ENCODE measurements around the gene FHL1.
"Not testable (repeated sequence)": the region's sequence is repeated elsewhere in the genome, so short reads cannot be mapped to it uniquely, and the experiment has no call there.

Gene FHL1

DNA sequence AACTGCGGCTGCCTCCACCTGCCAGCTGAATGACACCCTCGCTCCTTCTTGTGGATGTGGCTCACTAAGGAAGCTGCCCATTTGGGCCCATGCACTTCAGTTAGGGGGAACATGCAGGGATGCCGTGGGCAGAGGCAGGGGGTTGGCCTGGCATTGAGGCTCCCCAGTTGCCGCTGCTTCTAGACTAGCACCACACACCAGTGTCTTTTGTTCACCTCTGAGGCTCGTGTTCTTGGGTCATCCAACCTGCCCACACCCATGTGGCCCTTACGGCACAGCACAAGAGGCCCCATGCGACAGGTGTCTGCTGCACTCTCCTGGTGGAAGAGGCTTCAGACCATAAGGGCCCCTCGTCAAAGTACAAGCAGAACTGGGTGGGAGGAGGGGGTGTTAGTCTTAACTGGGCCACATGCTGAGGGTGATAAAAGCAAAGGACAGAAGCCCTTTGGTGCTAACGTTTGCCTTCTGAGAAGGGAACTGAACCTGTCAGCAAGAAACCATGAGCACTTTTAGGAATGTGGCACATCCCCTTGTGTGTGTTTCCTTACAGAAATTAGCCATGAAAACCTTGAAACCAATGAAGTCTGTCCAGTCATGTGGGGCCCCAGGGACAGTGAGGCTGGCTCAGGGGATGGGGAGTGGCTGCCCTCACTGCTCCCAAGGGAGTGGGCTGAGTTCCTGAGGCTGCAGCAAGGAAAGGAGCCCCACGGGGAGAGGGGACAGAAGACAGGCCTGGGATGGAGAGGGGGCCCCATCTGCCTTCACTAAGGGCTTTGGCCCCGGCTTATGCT, 64.6 kb downstream of the FHL1 start:
- no peak for DNase-seq

DNA sequence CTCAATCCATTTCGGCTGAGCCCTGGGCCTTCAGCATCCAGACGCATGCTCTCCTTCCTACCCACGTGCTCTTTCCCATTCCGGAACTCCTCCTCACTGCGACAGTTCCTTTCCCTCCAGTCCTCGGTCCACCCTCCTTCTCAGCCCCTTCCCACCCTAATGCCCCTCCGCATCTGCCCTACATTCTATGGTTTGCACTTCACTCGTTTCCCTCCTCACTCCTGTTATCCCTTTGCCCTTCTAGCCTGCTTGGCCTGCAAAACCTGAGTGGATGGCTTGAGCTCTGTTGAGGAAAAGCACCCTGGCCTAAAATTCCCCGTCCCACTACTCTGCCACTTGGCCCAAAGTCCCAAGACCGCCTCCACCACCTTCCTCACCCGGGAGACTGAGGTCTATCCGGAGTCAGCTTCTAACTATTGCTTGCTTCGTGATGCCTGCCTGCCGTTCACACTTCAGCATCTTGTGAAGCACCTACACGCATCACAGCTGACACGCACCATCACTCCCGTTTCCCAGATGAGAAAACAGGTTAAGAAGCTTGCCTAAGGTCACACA, 65.3 kb downstream of the FHL1 start:
- DNase-seq: no peak

DNA sequence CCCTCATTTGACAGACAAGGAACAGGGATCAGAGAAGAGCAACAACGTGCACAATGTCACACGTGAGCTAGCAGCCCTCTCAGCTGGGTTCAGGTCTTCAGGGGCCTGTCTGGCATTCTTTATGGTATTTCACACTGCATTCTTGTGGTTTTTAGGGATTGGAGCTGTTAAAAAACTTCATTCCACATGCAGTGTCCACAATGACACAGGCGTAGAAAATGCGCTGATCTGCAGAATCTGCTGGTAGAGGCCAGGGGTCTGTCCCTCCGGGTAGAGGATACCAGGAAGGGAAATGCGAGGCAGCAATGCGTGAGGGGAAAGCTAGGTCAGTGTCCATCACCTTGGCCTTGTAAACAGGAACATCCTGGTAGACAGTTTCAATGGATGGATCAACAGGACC, 67.2 kb downstream of the FHL1 start:
- no peak for DNase-seq

DNA sequence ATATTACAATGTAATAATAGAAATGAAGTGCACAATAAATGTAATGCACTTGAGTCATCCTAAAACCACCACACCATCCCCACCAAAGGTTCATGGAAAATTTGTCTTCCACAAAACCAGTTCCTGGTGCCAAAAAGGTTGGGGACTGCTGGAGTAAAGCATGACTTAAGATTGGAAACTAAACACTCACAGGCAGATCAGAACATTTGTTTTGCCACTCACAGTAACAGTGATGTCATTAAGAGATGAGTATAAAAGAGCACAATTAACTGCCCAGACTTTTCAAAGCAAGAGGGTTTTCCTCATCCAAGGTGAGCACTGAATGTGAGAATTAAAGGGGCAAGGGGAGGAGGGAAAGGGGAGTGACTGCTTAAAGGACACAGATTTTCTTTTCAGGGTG, 68.2 kb downstream of the FHL1 start:
- DNase-seq: no peak

DNA sequence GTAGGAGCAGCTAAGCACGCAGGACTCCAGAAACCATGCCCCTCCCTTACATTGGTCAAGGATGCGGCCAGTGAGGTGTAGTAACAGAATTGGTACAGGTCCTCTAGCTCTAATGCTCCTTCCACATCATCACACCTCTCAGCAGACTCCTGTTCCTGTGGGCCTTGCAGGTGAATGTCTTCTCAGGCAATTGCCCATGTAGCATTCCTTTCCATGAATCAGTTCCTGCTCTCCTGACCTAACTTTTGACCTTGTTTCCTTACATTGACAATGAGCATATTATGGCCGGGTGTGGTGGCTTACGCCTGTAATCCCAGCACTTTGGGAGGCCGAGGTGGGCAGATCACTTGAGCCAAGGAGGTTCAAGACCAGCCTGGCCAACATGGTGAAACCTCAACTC, 72.6 kb downstream of the FHL1 start:
- DNase-seq: no peak

DNA sequence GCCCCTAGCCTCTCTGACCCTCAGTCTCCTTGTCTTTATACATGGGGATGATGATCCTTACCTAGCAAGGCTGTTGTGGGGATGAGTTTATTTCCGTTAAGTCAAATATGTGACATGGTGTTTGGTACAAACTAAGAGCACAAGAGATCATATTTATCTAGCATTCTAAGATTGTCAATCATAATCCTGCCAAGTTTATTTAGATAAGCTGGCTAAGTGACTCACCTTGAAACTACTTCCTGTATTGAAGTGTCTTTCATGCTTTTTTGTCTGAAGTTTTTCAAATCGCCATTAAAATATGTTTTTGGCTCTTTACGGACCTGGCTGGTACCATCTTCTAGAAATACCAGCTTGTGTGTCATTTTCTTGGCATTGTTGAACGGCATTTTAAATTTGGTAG, 73.2 kb downstream of the FHL1 start:
- no peak for DNase-seq

DNA sequence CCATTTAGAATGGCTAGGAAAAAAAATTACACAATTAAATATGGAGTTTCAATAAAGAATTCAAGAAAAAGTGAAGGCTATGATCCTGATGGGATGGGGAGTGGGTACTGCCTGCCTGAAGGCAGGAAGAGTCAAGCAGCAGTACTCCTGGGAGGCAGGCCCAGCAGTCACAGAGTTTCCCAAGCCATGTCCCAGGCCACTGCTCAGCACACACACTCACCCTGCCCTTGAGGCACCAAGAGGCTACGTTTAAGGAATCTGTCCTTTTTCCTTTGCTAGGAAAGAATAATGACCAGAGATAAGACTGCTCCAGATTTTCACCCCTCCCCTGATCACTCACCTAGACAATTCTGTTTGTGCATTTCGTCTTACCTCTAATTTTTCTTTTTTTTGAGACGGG, 73.6 kb downstream of the FHL1 start:
- DNase-seq: no peak

DNA sequence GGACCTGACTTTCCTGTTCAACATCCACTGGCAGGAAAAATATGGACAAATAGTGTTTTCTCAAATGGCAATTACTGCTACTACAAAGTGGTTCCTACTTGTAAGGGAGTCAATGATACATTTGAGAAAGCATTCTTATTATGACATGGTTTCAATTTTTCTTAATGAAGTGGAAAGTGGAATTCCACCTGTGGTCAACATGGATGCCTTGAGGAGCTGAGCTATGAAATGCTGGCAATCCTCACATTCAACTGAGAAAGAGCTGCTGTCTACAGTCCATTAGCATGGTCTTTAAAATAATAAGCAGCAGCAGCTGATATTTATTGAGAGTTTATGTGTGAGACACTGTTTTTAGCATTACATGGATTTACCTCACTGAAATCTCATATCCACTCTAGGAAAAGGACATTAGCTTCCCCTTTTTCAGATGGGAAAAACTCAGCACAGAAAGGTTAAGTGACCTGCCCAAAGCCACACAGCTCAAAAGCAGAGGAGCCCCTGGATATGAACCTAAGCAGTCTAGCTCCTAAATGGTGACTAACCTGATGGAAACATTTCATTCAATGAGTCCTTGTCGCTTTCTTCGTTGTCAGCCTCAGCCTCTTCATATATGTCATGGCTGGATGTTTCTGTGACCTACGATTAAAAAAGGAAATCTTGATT, 74.6 kb downstream of the FHL1 start:
- no peak for DNase-seq

DNA sequence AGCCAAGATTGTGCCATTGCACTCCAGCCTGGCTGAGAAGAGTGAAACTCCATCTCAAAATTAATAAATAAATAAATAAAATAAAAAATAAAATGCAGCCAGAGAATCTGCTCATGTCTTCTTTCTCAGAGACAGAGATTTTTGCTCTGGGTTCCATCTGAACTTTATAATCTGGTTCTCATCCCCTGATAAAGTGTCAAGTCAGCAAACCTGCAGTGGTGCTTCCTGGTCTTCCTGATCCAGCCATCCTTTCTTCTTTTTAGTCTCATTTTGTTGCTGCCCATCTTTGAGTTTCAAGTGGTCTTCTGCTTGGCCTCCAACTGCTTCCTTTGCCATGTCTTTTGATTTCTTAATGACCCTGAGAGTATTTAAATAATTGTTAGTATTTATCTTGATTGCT, 79.7 kb downstream of the FHL1 start:
- no peak for DNase-seq

DNA sequence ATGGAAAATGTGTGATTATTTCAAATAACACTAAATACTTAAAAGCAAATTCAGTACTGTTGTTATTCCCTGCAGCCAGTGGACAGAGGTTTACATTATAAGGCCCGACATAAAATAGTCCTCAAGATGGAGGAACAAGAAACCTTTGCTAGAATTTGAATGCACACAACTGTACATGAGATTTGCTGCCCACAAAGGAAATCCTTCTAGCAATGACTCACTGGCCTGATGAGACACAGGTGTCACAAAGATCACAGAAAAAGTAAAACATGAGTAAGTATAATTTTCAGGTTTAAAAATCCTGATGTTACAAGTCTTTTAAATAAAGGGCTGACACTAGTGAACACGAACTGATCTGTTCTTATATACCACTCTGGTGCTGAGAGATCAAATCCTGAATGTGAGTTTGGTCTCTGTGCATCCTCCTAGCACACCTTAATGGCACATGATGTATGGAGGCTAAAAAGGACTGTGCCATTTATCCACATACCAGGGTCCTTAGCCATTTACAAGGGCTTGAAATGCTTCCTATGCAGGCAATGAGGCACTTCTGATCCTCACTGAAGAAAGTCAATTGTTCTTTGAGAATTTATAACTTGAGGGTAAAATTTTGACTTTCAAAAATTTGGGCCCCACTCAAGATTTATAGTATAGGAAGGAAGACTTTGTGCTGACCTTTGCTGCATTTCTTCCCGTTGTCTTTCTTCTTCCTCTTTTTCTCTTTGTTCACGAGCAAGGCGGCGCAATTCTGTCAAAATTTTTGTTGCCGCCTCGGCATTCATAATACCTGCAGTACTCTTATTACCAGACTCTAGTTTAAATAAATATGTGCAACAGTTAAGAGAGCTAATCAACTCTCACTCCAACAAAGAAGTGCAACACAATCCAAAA, 80.9 kb downstream of the FHL1 start:
- DNase-seq: no peak

DNA sequence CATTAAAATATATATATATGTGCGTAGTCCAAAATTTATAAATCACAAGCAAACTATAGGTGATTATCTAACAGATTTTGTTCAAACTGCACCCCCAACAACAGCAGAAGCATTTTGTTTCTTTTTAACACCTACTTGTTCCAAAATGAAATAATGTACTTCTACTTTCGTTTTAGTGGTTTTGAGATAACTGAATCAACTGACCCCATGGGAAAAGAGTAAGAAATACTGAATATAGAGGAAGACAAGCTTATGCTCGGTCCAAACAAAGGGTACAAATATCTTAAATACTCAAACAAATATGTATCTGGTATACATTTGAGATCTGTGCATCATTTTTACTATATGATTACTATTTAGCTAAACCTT, 81.5 kb downstream of the FHL1 start:
- DNase-seq: peak; percentile 34

DNA sequence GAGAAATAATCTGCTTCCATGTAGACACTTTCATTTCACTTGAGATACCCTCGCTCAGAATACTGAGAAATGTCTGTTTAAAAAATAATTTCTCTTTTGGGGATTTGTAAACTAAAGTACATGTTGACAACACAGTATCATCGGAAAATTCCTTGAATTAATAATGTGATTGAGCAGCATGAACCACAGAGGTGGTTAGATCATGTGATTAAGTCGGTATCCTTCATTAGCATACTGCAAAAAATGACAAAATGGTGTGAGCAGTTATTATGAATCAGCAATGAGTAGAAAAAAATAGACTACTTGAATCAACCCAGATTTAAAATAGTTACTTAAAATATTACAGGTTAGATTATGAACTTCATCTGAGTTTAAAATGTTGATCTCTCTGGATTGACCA, 89.7 kb downstream of the FHL1 start:
- no peak for DNase-seq

DNA sequence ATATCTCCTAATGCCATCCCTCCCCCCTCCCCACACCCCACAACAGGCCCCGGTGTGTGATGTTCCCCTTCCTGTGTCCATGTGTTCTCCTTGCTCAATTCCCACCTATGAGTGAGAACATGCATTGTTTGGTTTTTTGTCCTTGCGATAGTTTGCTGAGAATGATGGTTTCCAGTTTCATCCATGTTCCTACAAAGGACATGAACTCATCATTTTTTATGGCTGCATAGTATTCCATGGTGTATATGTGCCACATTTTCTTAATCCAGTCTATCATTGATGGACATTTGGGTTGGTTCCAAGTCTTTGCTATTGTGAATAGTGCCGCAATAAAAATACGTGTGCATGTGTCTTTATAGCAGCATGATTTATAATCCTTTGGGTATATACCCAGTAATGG, 90.5 kb downstream of the FHL1 start:
- not testable (repeated sequence) for DNase-seq

DNA sequence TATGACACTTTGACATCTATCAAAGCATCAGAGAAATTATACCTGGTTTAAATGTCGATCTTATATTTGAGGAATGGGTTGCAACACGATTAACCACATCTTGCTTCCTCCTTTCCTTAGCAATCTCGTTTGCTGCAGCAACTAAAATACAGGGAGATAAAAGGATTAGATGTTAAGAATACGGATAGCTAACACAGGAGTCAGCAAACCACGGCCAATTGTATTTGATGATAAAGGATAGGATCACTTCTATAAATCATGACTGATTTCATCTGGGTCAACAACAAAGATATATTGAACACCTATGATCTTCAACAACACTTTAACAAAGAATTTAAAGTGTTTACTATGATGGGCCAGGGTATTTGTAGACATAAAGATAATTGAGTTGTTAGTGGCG, 98.9 kb downstream of the FHL1 start:
- no peak for DNase-seq

DNA sequence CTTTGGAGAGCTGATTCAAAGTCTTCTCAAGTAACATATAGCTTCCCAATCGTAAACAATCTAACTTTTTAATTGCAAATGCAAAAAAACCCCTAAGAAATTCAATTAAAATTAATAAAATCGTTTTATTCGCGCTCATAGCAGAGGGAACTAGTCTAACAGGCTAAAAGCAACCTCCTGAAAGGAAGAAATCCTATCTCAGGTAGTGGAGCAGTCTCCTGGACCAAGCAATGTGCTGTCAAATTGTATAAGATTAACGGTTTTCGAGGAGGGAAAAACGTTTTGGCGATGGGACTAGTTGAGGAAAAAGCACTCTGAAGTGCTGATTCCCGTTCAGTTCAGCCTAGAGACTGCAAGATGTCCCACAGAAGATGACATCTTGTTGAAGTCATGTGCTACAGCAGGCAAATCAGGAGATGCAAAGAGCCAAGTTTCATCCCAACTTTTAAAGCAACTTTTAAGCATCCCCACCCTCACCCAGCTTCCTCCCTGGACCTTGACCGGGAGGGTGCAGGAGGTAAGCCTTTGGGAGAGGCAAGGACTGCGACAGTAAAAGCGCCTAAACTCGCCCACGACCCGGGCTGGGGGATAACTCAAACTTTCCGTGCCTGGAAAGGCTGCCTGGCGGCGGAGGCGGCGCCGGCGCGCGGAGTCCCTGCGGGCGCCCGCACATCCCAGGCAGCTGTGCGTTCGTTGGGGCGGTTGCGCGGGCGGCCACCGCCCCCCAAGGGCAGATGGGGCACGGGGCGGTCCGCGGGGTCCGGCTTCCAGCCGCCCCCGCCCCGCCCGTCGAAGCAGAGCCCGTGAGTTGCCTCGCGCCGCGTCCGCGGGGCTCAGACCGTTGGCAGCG, 103.1 kb downstream of the FHL1 start:
- DNase-seq: peak; percentile 1

DNA sequence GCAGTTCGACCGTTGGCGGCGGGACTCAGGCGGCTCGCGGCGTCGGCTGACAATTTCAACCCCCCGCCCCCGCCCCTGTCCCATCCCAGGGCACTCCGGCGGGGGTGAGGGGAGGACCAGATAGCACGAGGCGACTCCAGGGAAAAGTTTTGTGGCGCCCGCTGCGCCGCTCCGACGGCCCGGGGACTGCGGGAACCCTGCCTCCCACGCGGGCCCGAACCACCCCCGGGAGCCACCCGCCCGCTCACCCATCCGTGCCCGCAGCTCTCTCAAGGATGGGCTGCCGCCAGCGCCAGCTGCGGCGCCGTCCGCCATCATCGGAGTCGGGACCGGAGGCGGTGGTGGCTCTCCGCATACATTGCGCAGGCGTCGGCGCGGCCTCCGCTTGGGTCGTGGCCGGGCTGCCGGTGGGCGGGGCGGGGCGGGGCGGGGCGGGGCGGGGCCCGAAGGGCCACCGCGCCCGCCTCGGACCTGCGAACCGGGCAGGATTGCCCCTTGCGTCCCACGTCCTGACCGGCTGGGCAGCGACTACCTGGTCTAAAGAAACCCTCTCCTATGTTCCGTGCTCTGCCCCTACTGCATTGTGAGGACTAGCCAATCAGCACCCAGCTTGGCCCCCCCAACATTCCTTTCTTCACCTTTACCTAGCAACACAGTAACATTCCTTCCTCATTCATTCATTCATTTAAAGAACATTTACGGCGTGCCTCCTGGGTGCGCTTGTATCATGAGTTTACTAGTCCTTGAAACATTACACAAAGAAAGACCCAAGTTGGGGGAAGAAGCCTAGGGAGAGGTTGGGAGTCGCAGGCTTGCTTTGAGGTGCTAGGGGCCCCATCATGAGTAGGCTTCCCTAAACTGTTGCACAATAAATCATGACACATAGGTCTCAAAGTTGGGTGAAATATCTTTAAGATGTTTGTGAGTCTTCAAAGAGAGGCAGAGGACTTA, 104.0 kb downstream of the FHL1 start, which contains the start of gene MAP7D3:
Gene MAP7D3, minus strand, starts transcription at position 360 of the 951 bp plus-strand sequence. Its CDS starts 42 bp downstream, at position 318.
- DNase-seq: peak; percentile 50

DNA sequence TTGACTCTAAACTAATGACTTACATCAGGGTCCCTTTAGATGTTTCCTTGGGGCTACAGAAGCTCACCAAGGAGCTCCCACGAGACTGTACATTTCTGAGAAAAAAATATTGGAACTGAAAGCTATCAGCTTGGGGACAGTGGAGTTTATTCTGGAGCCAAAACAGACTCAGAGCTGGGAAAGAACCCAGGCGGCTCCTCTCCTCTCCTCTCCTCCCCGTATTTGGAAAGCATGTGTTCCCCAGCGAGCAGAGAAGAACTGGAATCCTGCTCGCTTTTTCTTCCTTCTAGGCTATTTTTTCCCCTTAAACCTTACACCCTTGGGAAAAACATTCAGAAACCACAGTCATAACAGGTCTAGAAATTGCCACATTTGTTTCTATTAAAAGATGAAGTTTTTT, 108.2 kb downstream of the FHL1 start:
- DNase-seq: no peak

DNA sequence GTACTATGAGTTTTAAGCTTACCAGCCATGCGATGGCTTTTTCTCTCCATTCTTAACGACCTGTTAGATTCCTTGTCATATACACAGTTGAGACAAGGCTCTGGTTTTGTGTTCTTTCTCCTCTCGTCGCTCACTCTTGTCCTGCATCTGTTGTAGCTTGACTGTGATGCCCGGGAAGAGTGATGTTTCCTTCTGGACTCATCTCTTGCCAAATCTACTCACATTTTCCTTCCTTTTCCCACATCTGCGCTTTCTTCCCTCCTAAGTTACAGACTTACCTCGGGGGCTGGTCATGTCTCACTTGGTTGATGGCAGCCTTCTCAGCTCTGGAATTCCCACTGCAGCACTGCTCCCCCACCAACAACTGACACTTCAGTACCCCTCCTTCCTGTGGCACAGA, 108.7 kb downstream of the FHL1 start:
- DNase-seq: no peak

DNA sequence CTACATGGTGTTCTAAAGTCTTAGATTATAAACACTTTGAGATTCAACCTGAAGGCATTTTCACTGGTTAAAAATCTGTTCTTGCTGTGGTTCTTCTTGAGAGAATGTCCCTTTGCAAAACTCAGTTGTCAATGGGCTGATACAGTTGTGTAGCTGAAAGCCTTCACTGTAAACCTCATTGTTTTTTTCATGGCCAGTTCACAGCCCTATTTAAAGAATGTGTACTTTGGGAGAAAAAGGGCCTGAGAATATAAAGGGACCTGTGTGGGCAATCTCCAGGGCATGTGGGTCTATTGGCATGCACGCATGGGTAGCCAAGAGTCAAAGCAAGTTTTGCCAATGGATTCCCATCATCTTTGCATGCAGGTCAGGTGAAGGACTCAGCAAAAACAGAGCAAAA, 111.6 kb downstream of the FHL1 start:
- no peak for DNase-seq

DNA sequence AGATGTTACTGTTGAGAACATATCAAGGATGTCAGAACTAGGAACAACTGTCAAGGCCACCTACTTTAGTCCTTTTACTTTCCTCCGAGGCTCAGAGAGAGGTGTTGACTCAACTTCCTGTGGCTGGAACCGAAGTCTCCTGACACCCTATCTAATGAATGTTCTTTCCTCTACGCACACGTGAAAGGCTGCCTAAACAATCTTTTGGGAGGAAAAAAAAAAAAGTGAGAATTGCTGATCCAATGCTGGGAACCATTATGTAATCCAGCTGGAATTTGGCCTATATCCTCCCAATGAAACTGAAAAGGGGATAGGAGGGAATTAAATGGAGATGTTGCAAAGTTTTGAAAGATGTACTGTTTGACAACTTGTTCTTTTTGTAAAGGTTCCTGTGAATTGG, 112.2 kb downstream of the FHL1 start:
- DNase-seq: no peak

DNA sequence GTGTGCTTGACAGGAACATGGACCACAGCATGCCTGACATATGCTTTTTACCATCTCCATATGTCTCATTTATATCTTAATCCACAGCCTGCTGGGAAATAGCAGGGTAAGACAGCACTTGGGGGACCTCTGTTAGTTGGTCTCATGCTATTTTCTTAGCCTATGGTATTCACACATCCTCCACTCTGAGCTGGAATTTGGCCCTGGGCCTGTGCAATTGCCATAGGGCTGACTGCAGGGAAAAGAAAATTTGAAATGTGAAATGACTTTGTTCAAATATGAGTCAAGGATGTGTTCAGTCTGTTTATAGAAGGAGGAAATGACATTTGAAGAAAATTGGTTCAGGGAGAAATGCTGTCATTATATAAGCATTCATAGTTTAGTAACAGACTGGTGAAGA, 113.4 kb downstream of the FHL1 start:
- DNase-seq: no peak
